Sigmoid colon (tissue), 4 donors: ENCODE data around the gene PLEKHA1.

ENCODE experiments used
- CTCF ChIP-seq, 4 experiments: fragments of 450-650 bp in 3 of 4; fragments of 200-600 bp in 1 of 4; IDR thresholded peaks; one replicate each; pipeline ENCODE4 v1.5.1; 2016 to 2019; ENCODE audit warnings: antibody characterized with exemption in 4 of 4, mild to moderate bottlenecking in 3 of 4, moderate library complexity in 2 of 4
- POLR2A ChIP-seq, 2 donors: fragments of 450-650 bp; IDR thresholded peaks; one replicate each; pipeline ENCODE4 v1.6.1; 2016; ENCODE audit warnings: antibody characterized with exemption in 2 of 2, mild to moderate bottlenecking in 2 of 2, moderate library complexity in 2 of 2
- POLR2AphosphoS5 ChIP-seq, 4 donors: sonication (generic); formaldehyde crosslinking; IDR thresholded peaks; one replicate each; pipeline ENCODE4 v1.6.1; 2017; ENCODE audit warnings: antibody characterized with exemption in 4 of 4

- TF ChIP-seq POLR2A (IDR thresholded peaks at IDR 0.05), result no peak
- TF ChIP-seq CTCF (IDR thresholded peaks at IDR 0.05), result no peak
- no peak for TF ChIP-seq POLR2AphosphoS5 (IDR thresholded peaks at IDR 0.05)
Measured at GRCh38 chr10:122349758-122350369, 24.6 kb upstream of the PLEKHA1 start.
